GM18505 (cell line): ENCODE results near the gene NODAL.
"Not testable (repeated sequence)": the region's sequence is repeated elsewhere in the genome, so short reads cannot be mapped to it uniquely, and the experiment has no call there.

ENCODE experiments used
- ATAC-seq: cut with Tn5 transposase; IDR thresholded peaks from one replicate; pipeline ENCODE4 v1.9.1; 2021; ENCODE audit not compliant: unreplicated experiment
- POLR2A ChIP-seq: IDR thresholded peaks from 4 replicates; pipeline ENCODE4 v1.6.1; 2011; ENCODE audit warnings: borderline replicate concordance; ENCODE audit not compliant: insufficient read depth, insufficient read length; ENCODE audit errors: extremely low read depth

Gene NODAL

DNA sequence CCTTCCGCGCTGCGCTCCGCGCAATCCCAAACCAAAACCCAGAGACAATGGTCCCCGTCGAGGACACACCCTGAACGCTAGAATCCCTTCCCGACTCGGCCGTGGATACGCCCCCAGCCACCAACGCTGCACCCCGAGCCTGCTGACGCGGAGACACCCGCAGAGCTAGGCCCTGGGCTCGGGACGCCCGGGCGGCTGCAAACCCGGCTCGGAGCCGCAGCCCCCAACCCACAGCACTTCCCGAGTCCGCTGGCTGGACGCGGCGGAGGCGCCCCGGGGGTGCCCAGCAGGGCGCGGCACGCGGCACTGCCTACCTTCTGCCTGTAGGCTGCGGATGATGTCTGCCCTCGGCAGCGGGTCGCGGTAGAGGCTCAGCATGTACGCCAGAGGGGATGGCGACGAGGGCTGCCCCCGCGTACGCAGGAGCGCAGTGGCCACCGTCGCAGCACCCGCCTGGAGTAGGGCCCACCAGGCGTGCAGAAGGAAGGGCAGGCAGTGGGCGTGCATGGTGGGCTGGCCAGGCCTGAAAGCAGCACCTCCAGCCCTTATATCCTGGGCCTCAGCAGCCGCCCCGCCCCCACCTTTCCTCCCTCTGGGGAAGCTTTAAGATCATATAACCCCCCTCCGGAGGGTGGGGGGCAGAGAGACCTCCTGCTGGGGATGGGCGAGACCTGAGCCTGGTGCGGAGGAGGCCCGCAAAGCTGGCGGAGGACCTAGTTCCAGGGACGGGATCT, at the start of gene NODAL:
NODAL (minus strand) TSS at position 521 of the 734 bp plus-strand sequence; CDS start at position 507, 14 bp downstream.
- TF ChIP-seq POLR2A, result no peak
- no peak for ATAC-seq

DNA sequence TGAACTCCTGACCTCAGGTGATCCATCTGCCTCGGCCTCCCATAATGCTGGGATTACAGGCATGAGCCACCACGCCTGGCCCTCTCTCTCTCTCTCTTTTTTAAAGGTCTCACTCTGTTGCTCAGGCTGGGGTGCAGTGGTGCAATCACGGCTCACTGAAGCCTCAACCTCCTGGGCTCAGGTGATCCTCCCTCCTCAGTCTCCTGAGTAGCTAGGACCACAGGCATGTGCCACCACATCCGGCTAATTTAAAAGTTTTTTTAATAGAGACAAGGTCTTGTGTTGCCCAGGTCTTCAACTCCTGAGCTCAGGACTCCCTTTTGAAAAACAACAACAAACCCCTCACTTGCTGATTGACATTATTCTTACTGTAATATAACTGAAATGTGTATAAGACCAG, 48.7 kb upstream of the NODAL start:
- ATAC-seq, result no peak
- no peak for TF ChIP-seq POLR2A

DNA sequence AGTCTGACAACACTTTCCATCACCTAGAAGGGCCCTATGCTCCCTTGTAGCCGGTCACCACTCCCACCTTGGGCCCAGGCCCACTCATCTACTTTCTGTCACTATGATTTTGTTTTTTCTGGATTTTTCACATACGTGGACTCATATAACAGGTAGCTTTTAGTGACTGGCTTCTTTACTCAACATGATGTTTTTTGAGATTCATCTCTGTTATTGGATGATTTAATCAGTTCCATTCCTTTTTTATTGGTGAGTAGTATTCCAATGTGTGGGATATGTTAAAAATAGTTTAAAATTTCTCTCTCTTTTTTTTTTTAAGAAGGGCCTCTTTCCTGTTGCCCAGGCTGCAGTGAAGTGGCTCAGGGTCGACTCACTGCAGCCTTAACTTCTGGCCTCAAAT, 46.3 kb upstream of the NODAL start:
- TF ChIP-seq POLR2A, result no peak
- no peak for ATAC-seq

DNA sequence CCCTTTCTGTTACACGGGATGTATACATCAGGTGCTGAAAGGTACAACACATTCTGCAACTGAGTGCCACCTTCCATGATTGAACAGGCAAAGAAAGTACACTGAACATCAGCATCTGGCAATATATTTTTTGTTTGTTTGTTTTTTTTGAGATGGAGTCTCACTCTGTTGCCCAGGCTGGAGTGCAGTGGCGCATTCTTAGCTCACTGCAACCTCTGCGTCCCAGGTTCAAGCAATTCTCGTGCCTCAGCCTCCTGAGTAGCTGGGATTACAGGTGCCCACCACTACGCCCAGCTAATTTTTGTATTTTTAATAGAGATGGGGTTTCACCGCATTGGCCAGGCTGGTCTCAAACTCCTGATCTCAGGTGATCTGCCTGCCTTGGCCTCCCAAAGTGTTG, 42.4 kb upstream of the NODAL start:
- not testable (repeated sequence) for ATAC-seq

DNA sequence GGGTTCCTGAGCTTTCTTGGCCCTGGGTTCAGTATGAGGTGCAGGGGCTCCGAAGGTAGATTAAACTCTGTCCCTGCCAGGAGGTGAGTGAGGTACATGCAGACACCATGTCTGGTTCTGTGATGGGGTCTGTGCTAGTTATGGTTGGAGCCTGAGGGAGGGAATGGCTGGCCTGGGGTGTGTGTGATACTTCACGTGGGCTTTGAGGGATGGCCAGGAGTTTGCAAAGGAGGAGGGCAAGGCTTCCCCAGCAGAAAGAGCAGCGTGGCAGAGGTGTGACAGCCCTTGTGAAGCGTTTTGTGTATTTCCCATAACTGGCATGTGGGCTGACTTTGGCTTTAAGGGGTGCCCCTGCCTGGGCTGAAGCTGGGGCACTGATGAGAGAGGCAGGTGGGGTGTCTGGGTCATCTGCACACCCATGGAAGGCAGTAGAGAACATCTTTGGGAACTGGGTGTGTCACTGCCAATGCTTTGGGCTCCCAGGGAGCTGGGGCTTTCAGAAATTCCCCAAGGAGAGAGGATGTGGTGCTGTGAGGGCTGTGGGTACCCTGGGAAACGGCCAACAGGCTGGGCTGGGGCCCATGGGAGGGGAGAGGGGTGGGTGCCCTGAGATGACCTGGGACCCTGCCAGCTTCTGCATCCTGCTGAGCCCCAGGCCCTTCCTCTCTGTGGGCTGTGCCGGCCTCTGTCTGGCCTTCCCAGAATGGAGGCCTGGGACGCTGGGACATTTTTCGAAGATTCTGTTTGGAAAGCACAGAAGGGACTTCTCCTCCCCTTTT, 41.7 kb upstream of the NODAL start:
- no peak for ATAC-seq
- no peak for TF ChIP-seq POLR2A

DNA sequence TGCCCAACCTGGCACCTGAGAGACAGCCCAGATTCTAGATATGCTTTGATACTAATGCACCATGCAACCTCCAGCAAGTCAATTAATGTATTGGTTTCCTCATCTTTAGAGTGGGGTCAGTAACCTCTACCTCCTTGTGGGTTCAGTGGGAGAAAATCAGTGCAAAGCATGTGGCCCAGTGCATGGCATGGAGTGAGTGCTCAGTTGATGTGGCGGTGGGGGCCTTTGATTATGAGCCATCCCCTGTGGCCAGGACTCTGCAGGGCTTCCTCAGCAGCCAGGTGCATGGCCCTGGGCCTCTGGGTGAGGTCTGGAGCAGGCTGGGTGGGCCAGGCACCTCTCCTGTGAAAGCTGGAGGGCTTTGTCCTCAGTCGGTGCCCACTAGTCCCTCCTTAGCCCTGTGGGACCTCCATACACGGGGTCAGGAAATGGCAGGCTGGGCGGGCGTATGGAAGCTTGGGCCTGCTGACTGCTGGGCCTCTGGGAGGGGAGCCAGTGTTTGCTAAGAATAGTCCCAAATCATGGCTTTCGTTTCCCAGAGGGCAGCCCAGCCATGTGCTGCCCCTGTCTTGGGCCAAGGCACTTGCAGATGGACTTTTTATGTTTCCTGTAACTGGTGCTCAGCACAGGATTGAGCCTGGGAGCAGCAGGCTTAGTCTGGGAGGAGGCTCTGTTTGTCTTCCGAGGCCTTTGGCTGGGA, 40.5 kb upstream of the NODAL start:
- no peak for TF ChIP-seq POLR2A
- no peak for ATAC-seq

DNA sequence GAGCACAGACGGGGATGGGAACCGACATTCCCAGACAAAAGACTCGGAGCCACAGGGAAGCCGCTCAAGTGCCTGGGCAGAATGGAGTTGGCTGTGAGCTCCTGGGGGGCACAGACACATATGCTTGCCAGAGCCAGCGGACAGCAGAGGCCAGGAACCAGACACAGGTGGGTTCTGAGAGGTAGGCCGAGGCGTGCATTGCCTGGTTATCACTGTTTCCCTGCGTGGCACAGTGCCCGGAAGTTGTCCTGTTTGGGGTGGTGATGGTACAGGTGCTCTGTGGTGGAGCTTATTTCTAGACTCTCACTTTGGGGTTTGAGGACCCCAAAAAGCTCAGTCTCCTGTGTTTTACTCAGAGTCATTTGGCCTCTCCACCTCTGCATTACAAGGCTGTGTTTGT, 39.6 kb upstream of the NODAL start:
- TF ChIP-seq POLR2A, result no peak
- ATAC-seq, result no peak

DNA sequence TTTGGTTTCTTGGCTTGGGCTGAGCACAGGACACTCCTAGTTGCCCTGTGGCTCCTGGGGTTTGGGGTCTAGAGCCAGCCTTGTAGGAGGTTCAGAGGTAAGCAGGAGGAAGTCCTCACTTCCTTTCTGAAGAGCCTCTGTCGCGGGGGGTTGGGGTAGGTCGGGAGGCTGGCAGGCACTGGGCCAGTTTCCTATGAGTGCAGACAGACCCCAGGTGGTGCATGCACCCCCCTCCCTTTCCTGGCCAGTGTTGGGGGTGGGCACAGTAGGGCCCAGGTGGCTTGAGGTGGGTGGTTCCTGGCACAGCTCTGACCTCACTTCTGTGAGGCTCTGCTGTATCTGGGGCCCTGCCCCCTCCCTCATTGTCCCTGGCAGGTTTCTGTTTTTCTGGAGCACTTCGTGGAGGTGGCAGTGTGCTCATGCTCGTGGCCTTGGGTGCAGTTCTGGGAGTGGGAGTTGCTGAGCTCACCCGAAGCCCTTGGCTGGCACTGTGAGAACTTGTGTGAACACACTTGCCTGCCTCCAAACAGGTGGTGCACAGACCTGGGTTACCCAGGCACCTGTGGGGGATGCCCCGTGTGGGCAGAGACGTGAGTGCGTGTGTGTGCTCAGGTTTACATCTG, 38.9 kb upstream of the NODAL start:
- no peak for TF ChIP-seq POLR2A
- ATAC-seq, result no peak

DNA sequence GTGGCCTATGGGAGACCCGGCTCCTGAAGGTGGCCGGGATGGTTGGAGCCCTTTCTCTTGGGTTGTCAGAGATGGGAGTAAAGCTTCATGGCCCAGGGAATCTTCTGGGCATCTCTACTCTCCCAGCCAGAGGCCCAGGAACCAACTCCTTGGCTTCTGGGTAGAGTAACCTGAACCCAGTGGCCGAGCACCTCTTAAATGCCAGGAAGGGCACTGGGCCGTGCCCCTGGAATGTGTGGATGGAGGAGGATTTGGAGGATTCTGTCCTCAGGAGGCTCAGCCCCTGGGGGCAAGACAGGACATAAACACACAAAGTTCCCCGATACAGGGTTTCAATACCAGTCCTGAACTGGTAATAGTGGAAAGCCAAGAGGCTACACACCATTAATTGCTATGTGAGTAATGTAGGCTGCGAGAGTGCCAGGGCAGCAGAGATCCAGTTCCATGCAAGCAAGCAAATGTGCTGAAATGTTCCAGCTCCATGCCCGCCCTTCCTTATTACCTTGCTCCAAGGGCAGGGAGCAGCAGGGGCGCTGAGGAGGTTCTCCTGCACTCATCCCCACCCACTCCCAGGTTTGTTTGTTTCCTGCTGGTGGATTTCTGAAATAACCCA, 38.3 kb upstream of the NODAL start:
- no peak for ATAC-seq

DNA sequence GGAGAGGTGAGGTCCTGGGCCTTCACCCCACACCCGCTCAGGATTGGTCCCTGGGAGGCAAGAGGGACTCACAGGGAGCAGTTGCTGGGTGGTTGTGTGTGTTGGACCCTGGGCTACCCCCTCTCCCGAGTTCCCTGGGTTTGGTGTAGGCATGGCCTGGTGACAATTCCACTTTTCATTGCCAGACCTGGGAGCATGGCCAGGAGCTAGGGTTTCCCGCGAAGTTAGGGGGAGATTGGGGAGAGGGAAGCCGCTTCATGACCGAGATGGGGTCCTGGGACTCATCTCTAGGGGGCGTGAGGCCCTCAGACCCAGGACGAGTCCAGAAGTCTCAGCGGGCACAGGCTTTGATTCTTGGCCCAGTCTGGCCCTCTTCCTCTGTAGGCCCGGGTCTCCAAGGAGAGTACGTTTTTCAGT, 37.7 kb upstream of the NODAL start:
- ATAC-seq, result no peak
- TF ChIP-seq POLR2A, result no peak

More for the DNA sequence above, 38.3 kb upstream of the NODAL start:
- no peak for TF ChIP-seq POLR2A

DNA sequence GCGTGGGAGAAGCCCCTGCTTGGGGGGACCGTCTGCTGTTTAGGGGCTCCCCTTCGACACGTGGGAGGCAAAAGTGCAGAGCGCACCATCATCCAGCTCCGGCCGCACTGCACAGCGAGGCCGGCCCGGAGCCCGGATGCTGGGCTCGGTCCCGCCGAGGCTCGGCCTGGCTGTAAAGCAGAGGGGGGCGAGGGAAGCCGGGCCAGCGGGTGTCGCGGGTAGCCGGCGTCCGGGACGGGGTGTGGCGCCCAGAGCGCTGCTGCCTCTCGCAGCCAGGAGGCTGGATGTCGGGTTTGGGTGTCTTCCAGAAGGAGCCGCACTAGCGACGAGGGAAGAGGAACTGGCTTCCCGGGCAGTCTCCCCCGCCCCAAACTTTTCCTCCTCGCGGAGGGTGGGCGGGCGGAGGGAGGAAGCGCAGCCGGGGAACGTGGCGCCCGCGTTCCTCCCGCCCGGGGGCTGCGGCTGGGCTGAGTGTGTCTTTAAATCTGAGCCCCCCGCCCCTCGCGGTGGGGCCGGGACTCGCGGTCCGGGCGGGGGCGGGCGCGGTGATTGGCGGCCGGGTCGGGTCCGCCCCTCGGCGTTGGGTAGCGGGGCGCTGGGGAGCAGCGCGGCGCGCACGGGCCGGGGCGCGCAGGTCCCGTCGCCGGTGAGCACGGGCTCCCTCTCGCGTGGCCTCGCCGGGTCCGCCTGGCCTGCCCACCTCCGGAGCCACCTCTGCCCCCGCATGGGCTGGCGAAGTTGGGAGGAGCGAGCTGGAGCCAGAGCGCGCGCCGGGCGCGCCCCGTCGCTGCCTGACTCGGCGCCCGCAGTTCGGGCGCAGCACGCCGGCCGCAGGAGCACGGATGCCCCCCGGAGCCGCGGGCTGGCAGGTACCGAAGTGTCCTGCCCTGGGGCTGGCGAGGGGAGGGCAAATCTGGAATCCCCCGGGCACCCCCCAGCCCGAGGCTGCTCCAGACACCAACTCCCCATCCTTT, 37.0 kb upstream of the NODAL start, which contains the start of gene PALD1:
PALD1 (plus strand) TSS at position 577 of the 974 bp plus-strand sequence. CDS start 47,185 bp downstream, outside the sequence.
- ATAC-seq, result no peak
- peak; percentile 53 for TF ChIP-seq POLR2A

DNA sequence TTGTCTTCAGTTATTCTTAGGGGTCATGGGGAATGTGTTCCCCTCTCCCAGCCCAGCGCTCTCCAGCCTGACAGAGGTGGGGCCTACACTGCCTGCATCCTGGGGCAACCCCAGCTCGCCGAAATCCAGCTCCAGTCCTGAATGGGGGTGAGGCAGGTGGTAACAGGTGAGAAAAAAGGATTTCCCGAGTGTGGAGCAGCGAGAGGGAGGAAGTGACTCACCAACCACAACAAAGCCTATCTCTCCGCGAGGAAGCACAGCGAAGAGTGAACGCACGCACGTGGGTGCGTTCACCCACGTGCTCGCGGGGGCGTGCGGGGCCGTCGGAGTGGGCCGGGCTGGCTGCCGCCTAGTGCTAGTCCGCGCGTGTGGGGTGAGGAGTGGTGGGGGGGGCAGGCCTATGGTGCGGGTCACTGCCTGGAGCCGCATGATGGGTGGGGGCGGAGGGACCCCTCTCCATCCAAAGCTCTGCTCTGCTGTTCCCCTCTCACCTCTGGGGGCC, 36.2 kb upstream of the NODAL start:
- peak; percentile 35 for ATAC-seq

More for the DNA sequence above, 36.2 kb upstream of the NODAL start:
- TF ChIP-seq POLR2A, result no peak
